Naive thymus-derived CD4-positive, alpha-beta T cell (primary cell): ENCODE results near the gene BTN1A1. TPM values are rescaled to one million over a fixed set of nuclear protein-coding genes. Genes with fewer than 3 reads are reported as not detected.
A peak's percentile ranks its signal among the peaks of the same experiment; 100 is the strongest.
"Not testable (repeated sequence)": the region's sequence is repeated elsewhere in the genome, so short reads cannot be mapped to it uniquely, and the experiment has no call there.

Experiments used
- ATAC-seq: fragments of 150-1000 bp; cut with Tn5 transposase; 2 replicates; pipeline ENCODE4 v1.10.0; 2021; ENCODE audit warnings: mild to moderate bottlenecking, moderate library complexity
- CTCF ChIA-PET: fragments of 350-600 bp; sonication (Branson Sonifier 250); formaldehyde crosslinking; loops from one replicate; lab custom pipeline; 2021; ENCODE audit warnings: antibody characterized with exemption; lab: Charles Lee
- POLR2A ChIA-PET: fragments of 350-600 bp; sonication (Branson Sonifier 250); formaldehyde crosslinking; loops from one replicate; lab custom pipeline; 2021; ENCODE audit warnings: antibody characterized with exemption, inconsistent platforms; lab: Charles Lee
- DNase-seq, 9 donors: peaks; one replicate each; pipeline versions ENCODE4 v3.0.0 to v3.0.0-alpha.2; 2020 to 2022; ENCODE audit warnings: mixed read lengths in 1 of 9
- H3K27ac ChIP-seq: one replicate; pipeline ENCODE4 v1.7.0; 2013; ENCODE audit warnings: mild to moderate bottlenecking, low read depth, low read length, moderate library complexity
- H3K27me3 ChIP-seq, 2 donors: one replicate each; pipeline ENCODE4 v1.7.0; 2013; ENCODE audit warnings: low read length in 2 of 2, mild to moderate bottlenecking in 2 of 2, moderate library complexity in 2 of 2; ENCODE audit not compliant: control insufficient read depth in 2 of 2, insufficient read depth in 2 of 2
- H3K36me3 ChIP-seq, 3 experiments: 1 replicate in 2 of 3; 2 replicates in 1 of 3; pipeline ENCODE4 v1.7.0; 2013; ENCODE audit warnings: low read length in 3 of 3, mild to moderate bottlenecking in 3 of 3, moderate library complexity in 1 of 3; ENCODE audit not compliant: insufficient read depth in 3 of 3, control insufficient read depth in 2 of 3
- H3K4me1 ChIP-seq, 2 donors: one replicate each; pipeline ENCODE4 v1.7.0; 2013; ENCODE audit warnings: low read length in 2 of 2, mild to moderate bottlenecking in 2 of 2, moderate library complexity in 1 of 2; ENCODE audit not compliant: control insufficient read depth in 2 of 2, insufficient read depth in 2 of 2
- H3K4me3 ChIP-seq: 2 replicates; pipeline ENCODE4 v1.7.0; 2013; ENCODE audit warnings: mild to moderate bottlenecking, low read length
- H3K9me3 ChIP-seq, 3 experiments: 1 replicate in 2 of 3; 2 replicates in 1 of 3; pipeline ENCODE4 v1.7.0; 2013; ENCODE audit warnings: low read length in 3 of 3; ENCODE audit not compliant: control insufficient read depth in 2 of 3
- H3K27ac Mint-ChIP-seq, 9 donors: one replicate each; pipeline ENCODE4 v1.8.0; 2020 to 2022; ENCODE audit warnings: mixed read lengths in 9 of 9, mild to moderate bottlenecking in 8 of 9, moderate library complexity in 5 of 9, inconsistent platforms in 2 of 9
- H3K27me3 Mint-ChIP-seq, 5 donors: one replicate each; pipeline ENCODE4 v1.8.0; 2021 to 2022; ENCODE audit warnings: mixed read lengths in 5 of 5, mild to moderate bottlenecking in 1 of 5
- H3K36me3 Mint-ChIP-seq, 5 donors: one replicate each; pipeline ENCODE4 v1.8.0; 2020 to 2022; ENCODE audit warnings: mixed read lengths in 5 of 5, mild to moderate bottlenecking in 3 of 5, inconsistent platforms in 1 of 5
- H3K4me1 Mint-ChIP-seq, 7 donors: one replicate each; pipeline ENCODE4 v1.8.0; 2020 to 2022; ENCODE audit warnings: mixed read lengths in 7 of 7, mild to moderate bottlenecking in 3 of 7, inconsistent platforms in 1 of 7
- H3K4me3 Mint-ChIP-seq, 10 donors: one replicate each; pipeline ENCODE4 v1.8.0; 2020 to 2022; ENCODE audit warnings: mild to moderate bottlenecking in 10 of 10, mixed read lengths in 10 of 10, moderate library complexity in 6 of 10, inconsistent platforms in 2 of 10
- H3K9me3 Mint-ChIP-seq, 11 donors: one replicate each; pipeline ENCODE4 v1.8.0; 2020 to 2022; ENCODE audit warnings: mixed read lengths in 11 of 11, mild to moderate bottlenecking in 4 of 11, inconsistent platforms in 1 of 11, moderate library complexity in 1 of 11
- intact Hi-C, 2 donors: fragments of 100-400 bp; cut with micrococcal nuclease; formaldehyde crosslinking; loops; one replicate each; pipeline ENCODE4 v1.15.1; 2023
- polyA plus RNA-seq, 2 donors: library from polyadenylated mRNA; unstranded; fragments of 300-500 nt; fragmentation: Illumina TruSeq; gene quantifications; one replicate each; pipeline ENCODE4 v1.2.3, GENCODE V29; 2021
- total RNA-seq, 6 experiments: library from RNA in 5 of 6; stranded (reverse) in 5 of 6; gene quantifications; 1 replicate in 5 of 6; 2 replicates in 1 of 6; pipeline ENCODE4 v1.2.3 and lab custom pipeline; 2021 to 2026

Gene BTN1A1
- total and polyA plus RNA-seq, 7 experiments from 2014 or later: not detected

DNA sequence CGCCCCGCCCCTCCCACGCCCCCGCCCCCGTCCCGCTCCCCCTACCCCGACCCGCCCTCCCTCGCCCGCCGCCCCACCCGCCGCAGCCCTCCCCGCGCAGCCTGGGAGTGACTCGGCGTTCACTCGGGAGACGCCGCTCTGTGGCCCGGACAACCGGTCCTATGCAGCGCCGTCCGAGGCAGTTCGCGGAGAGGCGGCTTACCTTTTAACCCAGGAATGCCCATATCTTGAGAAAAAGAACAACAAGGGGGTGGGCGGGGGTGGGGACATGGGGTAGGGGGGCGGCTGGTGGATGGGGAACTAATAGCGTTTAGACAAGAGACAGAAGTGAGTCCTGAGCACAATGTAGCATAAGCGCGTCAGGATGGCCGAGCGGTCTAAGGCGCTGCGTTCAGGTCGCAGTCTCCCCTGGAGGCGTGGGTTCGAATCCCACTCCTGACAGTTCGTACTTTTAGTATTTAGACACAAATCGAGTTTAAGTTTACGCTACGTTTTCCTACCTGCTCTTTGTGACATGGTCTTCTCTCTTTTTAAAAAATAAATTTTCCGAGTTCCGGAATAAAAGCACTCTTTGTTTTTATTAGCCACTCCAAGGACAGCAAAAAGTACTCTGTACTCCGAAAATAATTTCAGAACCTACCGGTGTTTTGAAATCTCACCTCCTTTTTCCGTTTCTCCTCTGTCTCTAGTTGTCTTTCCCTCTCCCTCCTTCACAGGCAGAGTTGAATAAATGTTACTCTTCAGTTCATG is 20.9 kb downstream of the BTN1A1 start:
- Mint-ChIP-seq H3K27ac (peak overlapping the region; percentile 91 to 98 (median 97)), H3K4me3 (peak overlapping the region; percentile 73 to 100 (median 91)), H3K9me3 (peaks cover 0 to 9% (median 0%) of the 10 kb centered on the region in 11 donors), H3K36me3 (peaks cover 0 to 6% (median 0%) of the 10 kb centered on the region in 5 donors), H3K4me1 (peaks cover 6 to 42% (median 35%) of the 10 kb centered on the region in 7 donors), H3K27me3 (peaks cover 0 to 6% (median 0%) of the 10 kb centered on the region in 5 donors)
- no peaks in the 10 kb centered on the region for H3K27me3 ChIP-seq
- H3K9me3 ChIP-seq: no peaks in the 10 kb centered on the region
- ChIA-PET POLR2A (interaction anchor here (0.7 to 4.7 kb wide), 14 partner anchors 12 to 297 kb away, joined by 3 to 51 read pairs (median 3); partner anchors contain the start of gene HMGN4), CTCF (no interaction called here)
- no peaks in the 10 kb centered on the region for H3K36me3 ChIP-seq
- peaks cover 8 to 15% of the 10 kb centered on the region in 2 donors for H3K4me1 ChIP-seq
- peak overlapping the region; percentile 61 for H3K4me3 ChIP-seq
- intact Hi-C loops: loop anchor here (1.0 to 10.0 kb wide), 13 partner anchors 11 to 856 kb away; partner anchors contain the start of genes BTN2A1 (in 2 of the 2), BTN3A1 (in 2 of the 2), ABT1 (in 1 of the 2) and BTN3A3 (in 1 of the 2)
- peak overlapping the region; percentile 69 for H3K27ac ChIP-seq
- DNase-seq: peak; percentile 74 to 90 (median 87)
- peak; percentile 84 for ATAC-seq

DNA sequence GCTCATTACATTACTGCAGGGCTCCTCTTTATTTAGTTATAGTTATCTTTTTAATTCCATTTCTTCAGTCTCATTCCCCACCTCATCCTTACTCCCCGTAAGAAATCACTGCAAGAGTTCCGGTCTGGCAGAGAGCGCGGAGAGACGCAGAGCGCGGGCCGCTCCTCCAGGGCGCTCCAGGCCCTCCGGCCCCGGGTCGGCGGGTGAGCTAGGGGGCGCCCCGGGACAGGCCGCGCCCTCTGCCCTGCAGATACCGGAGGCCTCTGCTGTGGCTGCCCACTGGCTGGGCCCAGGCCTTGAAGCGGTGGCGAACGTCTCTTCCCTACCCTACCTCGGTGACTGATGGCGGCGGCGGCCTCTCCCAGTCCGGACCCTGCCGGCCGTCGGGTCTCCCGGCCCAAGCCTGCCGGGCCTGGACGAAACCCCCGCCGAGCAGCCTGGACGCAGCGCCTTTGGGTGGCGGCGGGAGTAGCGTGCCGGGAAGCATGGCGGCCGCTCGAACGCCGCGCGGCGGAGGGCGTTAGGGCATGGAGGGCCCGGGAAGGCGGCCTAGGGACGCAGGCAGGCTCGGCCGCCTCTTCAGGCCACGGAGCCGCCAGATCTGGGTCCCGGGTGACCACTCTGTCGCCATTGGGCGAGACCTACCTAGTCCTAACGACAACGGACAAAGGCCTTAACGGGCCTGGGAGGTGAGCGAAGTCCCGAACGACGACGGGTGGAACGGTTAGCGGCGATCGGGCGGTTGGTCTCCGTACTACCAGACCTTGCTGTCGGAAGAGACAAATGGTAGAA is 21.7 kb downstream of the BTN1A1 start:
- intact Hi-C loops: loop anchor here (1.0 to 10.0 kb wide), 13 partner anchors 11 to 856 kb away; partner anchors contain the start of genes BTN2A1 (in 2 of the 2), BTN3A1 (in 2 of the 2), ABT1 (in 1 of the 2) and BTN3A3 (in 1 of the 2)
- DNase-seq: peak; percentile 48 to 81 (median 61)
- Mint-ChIP-seq H3K27ac (peak overlapping the region; percentile 90 to 98 (median 97)), H3K9me3 (peaks cover 0 to 9% (median 0%) of the 10 kb centered on the region in 11 donors), H3K36me3 (peaks cover 0 to 6% (median 0%) of the 10 kb centered on the region in 5 donors), H3K4me1 (peaks cover 6 to 42% (median 35%) of the 10 kb centered on the region in 7 donors), H3K27me3 (peaks cover 0 to 6% (median 0%) of the 10 kb centered on the region in 5 donors), H3K4me3 (peak overlapping the region; percentile 73 to 100 (median 91))
- Histone ChIP-seq H3K4me1 (peaks cover 8 to 15% of the 10 kb centered on the region in 2 donors), H3K4me3 (peak overlapping the region; percentile 61), H3K9me3 (no peaks in the 10 kb centered on the region), H3K36me3 (no peaks in the 10 kb centered on the region), H3K27me3 (no peaks in the 10 kb centered on the region), H3K27ac (peak overlapping the region; percentile 69)
- ChIA-PET CTCF (no interaction called here), POLR2A (interaction anchor here (0.5 to 4.7 kb wide), 16 partner anchors 11 to 298 kb away, joined by 3 to 51 read pairs (median 3); partner anchors contain the start of gene HMGN4)
- ATAC-seq: peak; percentile 75

DNA sequence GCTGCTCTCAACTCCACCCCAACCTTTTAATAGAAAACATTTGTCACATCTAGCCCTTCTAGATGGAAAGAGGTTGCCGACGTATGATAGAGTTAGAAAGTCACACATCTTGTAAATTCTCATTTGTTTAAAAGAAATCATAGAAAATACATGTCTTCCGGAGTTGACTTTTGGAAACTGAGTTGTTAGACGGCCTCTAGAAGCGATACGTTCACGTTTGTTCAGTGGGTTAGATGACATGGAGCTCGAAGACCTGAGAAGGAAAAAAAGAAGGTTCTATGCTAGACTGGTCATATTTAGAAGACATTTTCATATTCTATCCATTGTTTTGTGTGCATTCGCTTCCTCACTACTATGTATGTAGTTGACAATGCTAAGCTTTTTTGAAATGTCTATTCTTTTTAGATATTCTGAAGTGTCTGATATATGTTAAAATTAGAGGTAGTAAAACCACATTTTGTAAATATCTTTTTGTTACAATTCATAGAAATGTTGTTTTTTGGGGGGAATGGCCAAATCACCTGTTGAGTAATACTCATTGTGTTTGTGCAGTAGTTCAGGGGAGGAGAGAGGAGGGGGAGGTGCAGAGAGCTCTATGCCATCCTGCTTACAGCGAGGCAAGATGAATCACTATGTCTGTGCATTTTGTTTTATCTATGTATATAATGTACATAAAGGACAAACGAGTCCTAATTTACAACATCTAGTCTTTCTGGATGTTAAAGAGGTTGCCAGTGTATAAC is 22.6 kb downstream of the BTN1A1 start:
- H3K9me3 Mint-ChIP-seq, H3K36me3 ChIP-seq, H3K36me3 Mint-ChIP-seq, ATAC-seq, H3K27me3 Mint-ChIP-seq, CTCF ChIA-PET, H3K9me3 ChIP-seq, H3K27me3 ChIP-seq: not testable (repeated sequence)
- Mint-ChIP-seq H3K4me3 (peak overlapping the region; percentile 73 to 100 (median 91)), H3K27ac (peak overlapping the region; percentile 59 to 97 (median 89)), H3K4me1 (peaks cover 6 to 46% (median 36%) of the 10 kb centered on the region in 7 donors)
- peaks cover 8 to 15% of the 10 kb centered on the region in 2 donors for H3K4me1 ChIP-seq
- peak overlapping the region; percentile 61 for H3K4me3 ChIP-seq
- intact Hi-C loops: loop anchor here (5.0 to 10.0 kb wide), 3 partner anchors 65 to 855 kb away; partner anchors contain the start of genes BTN2A1 (in 1 of the 2) and BTN3A1 (in 1 of the 2)
- H3K27ac ChIP-seq: peak overlapping the region; percentile 69
- POLR2A ChIA-PET: interaction anchor here (0.5 to 4.7 kb wide), 8 partner anchors 10 to 299 kb away, joined by 3 to 51 read pairs (median 4); partner anchors contain the start of gene HMGN4
- peak in 5 of 9 donors; percentile 8 to 42 (median 14) for DNase-seq

DNA sequence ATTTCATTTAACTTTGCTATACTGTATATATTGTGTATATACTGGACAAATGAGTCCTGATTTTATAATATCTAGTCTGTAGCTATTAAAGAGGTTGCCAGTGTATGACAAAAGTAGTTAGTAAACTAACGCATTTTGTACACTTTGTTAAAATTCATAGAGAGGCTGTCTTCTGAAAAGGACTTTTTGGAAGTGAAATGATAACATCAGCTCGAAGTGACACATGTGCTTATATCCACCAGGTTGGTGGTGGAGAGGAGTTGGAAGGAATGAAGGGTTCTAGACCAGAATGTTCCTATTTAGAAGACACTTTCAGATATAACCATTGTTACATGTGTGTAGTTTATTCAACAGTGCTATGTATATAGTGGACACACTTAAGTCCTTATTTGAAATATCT is 24.2 kb downstream of the BTN1A1 start:
- DNase-seq, H3K27me3 Mint-ChIP-seq, H3K36me3 ChIP-seq, H3K27me3 ChIP-seq, ATAC-seq, H3K27ac ChIP-seq, H3K4me3 Mint-ChIP-seq, H3K4me3 ChIP-seq, H3K9me3 Mint-ChIP-seq, H3K9me3 ChIP-seq, H3K36me3 Mint-ChIP-seq: not testable (repeated sequence)
- Mint-ChIP-seq H3K27ac (peak overlapping the region in 1 of 9 donors; percentile 54), H3K4me1 (peaks cover 6 to 57% (median 43%) of the 10 kb centered on the region in 7 donors)
- CTCF ChIA-PET: interaction anchor here (1.1 kb wide), 1 partner anchor 9 kb away, joined by 3 read pairs; no protein-coding TSS in a partner anchor
- peaks cover 8 to 15% of the 10 kb centered on the region in 2 donors for H3K4me1 ChIP-seq
- POLR2A ChIA-PET: interaction anchor here (0.7 to 2.5 kb wide), 5 partner anchors 9 to 273 kb away, joined by 3 to 11 read pairs (median 5); partner anchors contain the start of gene HMGN4
- intact Hi-C loops: loop anchor here (5.0 to 10.0 kb wide), 3 partner anchors 67 to 853 kb away; partner anchors contain the start of genes BTN2A1 (in 1 of the 2) and BTN3A1 (in 1 of the 2)

DNA sequence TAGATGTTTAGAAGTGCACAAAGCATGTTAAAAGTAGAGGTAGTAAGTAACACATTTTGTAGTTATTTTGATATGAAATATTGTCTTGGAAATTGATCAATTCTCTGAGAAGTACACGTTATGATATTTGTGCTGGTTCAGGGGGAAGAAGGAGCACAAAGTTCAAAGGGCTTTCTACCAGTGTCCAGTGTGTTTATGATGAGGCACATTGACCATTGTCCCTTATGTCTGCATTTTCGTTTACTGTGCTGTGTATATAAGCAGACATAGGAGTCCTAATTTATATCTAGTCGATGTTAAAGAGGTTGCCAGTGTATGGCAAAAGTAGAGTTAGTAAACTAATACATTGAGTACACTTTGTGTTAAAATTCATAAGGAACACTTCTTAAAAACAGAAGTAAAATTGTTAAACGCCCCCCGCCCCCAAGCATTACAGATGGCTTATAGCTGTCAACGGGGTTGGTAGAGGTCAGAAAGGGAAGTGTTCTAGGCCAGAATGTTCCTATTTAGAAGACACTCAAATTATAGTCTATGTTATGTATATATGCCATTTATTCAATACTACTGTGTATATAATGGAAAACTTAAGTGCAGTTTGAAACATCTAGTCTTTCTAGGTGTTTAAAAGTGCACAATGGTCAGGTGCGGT is 24.7 kb downstream of the BTN1A1 start:
- ATAC-seq (no peak), DNase-seq (no peak)
- Histone ChIP-seq H3K4me1 (peaks cover 7 to 13% of the 10 kb centered on the region in 2 donors), H3K9me3 (no peaks in the 10 kb centered on the region), H3K27me3 (no peaks in the 10 kb centered on the region), H3K27ac (no peak overlapping the region), H3K36me3 (no peaks in the 10 kb centered on the region), H3K4me3 (no peak overlapping the region)
- ChIA-PET POLR2A (interaction anchor here (1.0 to 3.9 kb wide), 4 partner anchors 8 to 13 kb away, joined by 5 to 19 read pairs (median 8); partner anchors contain the start of gene HMGN4), CTCF (interaction anchor here (1.1 kb wide), 1 partner anchor 8 kb away, joined by 3 read pairs; no protein-coding TSS in a partner anchor)
- Mint-ChIP-seq H3K36me3 (peaks cover 0 to 6% (median 0%) of the 10 kb centered on the region in 5 donors), H3K9me3 (peaks cover 0 to 9% (median 0%) of the 10 kb centered on the region in 11 donors), H3K4me1 (peaks cover 6 to 59% (median 41%) of the 10 kb centered on the region in 7 donors), H3K4me3 (no peak overlapping the region), H3K27me3 (peaks cover 0 to 6% (median 0%) of the 10 kb centered on the region in 5 donors), H3K27ac (peak overlapping the region in 1 of 9 donors; percentile 54)
- intact Hi-C loops: loop anchor here (5.0 to 10.0 kb wide), 3 partner anchors 68 to 852 kb away; partner anchors contain the start of genes BTN2A1 (in 1 of the 2) and BTN3A1 (in 1 of the 2)
